Measurements from ENCODE around the gene LRFN2.

Gene LRFN2

DNA sequence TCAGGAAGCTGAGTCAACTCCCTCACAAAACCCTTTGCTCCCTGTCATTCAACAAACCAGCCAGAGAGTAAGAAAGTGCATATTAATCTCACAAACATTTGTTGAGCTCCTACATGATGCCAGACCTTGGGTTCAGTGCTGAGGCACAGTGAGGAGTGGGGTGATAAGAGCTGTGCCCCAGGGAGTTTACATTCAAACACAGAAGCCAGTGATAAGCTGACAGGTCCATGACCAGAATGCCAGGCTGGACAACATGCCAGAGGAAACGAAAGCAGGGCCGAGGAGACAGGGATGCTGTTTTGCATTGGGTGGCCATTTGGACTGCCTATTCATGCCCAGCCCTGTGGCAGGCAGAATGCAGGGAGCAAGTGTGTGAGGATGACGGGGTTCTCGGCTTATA is 76.7 kb downstream of the LRFN2 start:
- no peak for DNase-seq

DNA sequence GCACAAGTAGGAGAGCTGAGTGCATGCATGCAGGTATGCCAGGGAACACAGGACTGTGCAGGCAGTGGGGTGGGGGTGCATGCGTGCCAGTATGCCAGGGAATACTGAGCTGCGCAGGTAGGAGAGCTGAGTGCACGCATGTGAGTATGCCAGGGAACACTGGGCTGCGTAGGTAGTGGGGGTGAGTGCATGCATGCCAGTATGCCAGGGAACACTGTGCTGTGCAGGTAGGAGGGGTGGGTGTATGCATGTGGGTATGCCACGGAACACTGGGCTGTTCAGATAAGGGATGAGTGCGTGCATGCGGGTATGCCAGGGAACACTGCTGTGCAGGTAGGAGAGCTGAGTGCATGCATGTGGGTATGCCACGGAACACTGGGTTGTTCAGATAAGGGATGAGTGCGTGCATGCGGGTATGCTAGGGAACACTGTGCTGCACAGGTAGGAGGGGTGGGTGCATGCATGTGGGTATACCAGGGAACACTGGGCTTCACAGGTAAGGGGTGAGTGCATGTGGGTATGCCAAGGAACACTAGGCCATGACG is 77.4 kb downstream of the LRFN2 start:
- no peak for DNase-seq

DNA sequence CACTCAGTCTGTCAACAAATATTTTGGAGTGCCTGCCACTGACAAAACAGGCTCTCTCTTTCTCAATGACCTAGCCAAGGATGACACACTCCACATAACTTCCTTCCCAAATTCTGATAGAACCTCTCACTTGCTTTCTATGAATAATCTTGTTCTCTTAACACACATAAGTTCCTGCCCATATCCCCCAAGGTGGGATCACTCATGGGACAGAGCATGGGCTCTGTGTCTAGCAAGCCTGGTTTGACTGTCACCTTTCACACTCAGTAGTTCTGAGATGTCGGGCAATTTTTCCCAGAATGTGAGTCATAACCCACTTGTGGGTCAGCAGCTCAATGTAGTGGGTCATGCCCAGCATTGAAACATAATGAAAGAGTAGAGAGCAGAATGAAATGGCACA is 78.1 kb downstream of the LRFN2 start:
- no peak for DNase-seq

DNA sequence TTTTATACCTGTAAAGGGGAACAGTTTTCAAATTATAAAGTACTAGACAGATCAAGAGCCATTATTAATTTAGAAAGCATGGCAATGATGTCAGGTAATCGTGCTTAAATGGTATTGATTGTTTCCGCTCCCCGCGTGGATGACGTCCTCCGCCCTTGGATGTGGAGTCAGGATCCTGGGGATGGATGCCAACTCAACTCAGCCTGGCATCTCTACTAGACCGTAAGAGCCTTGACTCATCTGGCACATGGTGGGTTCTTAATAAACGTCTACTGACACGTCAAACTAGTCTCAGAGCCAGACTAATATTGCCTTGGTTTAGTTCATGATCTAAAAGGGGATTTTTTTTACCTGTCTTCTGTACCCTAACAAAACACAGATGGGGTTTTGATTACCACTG is 80.2 kb downstream of the LRFN2 start:
- DNase-seq: no peak

DNA sequence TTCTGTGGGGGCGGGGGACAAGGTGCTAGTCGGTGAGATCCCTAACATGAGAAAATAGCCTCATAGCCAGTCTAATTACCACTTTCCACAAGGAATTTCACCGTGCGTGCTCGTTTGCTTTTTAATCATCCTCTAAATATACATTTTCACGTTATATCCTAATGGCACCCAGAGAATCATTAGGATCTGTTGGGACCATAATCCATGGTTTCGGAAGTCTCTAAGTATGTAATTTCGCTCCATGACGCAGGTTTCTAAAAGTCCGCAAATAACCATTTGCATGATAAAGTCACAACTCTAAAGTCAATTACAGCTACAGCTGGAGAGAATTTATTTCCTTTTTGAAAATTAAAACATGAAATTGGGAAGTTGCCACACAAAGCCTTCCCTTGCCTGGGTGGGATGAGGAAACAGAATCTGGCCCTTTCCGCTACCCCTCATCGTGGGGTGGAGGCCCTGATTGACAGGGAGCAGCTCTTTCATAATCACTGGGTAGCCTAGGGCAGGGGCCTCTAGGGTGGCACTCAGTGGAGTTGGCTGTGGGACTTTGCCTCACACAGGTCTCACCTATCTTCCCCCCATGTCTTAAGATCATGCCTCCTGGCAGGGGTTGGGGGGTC is 81.9 kb downstream of the LRFN2 start:
- no peak for DNase-seq

DNA sequence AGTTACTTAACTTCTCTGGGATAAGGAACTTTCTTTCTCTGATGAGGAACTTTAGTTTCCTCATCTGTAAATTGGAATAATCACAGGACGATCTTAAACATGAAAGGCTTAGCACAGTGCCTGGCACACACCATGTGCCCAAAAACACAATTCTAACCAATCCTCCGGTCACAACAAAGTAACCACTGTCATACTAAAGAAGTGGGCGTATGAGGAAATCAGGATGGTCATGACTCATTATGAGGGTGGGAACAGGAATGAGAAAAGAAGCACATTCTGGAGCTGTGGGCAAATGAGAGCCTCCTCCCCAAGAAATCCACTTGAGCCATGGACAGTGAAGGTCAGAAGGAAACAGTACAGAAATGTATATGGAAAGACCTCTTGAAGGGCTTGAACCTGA is 82.9 kb downstream of the LRFN2 start:
- DNase-seq: no peak

DNA sequence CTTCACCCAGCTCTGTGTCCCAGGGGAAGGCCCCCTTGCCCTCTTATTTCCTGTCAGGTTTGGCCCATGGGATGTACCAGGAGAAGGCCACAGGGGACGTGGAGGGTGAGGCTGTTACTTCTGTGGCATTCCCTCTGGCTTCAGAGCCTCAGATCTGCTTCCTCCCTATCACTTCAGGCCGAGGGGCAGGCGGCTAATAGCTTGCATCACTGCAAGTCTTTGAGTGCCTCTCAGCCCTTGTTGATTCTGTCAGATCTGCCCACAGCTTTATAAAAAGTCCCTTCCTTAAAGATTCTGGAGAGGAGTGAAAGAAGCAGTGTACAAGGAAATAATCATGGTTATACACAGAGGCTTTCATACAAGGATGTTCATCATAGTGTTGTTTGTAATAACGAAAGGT is 86.9 kb downstream of the LRFN2 start:
- no peak for DNase-seq

DNA sequence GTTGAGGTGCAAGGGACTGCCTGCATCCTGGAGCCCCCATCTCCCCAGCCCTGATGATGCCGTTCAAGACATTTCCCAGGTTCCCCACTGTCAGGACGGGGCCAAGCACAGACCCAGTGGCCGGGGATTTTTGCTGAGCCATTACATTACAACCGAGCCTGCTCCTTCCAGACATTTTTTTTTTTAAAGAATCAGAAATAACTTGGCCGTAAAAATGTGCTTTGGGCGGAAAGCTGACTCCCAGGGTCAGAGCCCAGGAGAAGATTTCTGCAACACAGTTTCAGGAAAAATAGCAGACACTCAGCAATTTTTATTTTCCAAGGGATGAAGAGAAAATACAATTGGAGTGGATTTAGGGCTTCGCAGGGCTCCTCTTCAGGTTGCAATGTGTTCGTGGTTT is 87.9 kb downstream of the LRFN2 start:
- no peak for DNase-seq

DNA sequence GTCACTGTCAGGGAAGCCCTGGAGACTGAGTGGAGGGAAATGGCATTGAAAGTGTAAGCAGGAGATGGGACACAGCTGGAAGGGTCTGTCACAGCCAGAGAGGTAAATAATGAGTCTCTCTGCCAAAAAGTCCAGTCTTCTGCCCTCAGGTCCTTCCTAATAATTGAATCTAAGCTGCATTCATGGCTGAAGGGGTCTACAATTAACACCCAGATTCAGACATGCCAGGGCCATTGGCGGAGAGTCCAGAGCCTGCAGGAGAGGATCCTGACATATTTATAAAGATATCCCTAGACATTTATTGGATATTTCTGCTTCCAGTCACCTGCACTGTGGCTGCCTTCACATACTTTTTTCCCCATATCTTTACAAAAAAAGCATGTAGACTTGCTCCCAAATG is 89.0 kb downstream of the LRFN2 start:
- DNase-seq: no peak

DNA sequence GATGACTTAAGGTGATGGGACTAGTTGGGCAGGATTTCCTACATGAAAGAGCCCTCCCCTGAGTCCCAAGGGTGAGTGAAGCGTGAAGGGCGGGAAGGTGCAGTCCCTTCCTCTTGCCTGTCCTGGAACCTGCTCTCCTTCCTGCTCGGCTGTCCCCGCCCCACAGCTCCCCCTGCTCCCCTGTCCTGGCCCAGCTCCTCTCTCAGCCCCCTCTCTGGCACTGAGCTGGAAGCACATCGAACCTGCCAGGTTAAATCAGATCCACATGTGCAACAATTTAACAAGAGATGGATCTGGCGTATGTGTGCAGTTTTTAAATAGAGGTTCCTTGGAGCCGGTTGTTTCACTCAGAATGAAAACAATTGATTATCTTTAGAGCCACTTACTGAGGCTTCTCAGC is 95.0 kb downstream of the LRFN2 start:
- no peak for DNase-seq

DNA sequence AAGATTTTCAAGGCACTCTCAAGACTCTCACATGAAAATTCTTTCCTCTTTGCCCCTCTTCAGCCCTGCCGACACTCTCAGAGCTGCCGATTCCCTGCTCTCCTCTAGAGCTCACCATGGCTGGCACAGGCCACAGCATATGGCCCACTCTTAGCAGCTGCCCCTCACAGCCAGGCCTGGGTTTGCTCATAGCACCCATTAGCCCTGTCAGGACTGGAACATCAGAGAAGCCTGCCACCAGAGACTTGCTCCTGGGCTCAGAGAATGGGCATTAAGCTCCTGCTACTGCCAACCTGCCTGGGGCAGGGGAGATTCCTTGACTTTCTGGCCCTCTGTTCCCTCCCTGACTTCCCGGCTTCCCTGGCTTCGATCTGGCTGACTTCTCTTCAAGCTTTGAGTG is 96.7 kb downstream of the LRFN2 start:
- no peak for DNase-seq

DNA sequence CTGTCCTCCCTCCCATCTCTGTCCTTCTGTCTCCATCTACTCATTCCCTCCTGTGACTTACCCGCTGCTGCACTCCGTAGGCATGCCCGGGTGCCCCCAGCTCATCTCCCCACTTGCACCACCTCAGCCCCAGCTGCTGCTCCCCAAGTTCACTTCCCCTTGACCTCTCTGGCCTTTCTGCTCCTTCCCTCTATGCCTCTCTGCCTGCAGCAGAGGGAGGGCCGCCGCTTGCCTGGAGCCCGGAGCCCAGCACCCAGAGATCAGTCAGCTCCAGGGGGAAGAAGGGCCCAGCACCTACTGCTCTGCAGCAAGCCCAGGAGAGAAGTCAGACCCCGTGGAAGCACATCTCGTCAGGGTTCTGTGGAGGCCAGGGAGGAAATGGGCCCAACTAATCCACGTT is 97.4 kb downstream of the LRFN2 start:
- no peak for DNase-seq

DNA sequence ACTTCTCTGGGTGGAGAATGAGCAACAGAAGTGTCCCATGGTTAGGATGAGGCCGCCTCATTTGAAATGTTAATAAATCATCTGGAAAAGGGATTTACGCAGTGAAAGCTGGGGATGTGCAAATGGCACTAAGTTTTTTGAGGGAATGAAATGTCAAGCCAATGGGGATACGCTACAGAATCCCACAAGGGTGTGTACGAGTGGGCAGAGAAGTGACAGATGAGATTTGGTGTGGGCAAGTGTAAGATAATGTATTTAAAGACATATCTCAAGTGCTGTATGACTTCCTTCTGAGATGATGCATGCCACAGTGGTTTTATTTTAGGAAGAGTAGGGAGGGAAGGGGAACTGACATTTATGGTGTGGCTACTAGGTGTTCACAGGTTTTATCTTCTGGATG is 100.6 kb downstream of the LRFN2 start:
- no peak for DNase-seq

DNA sequence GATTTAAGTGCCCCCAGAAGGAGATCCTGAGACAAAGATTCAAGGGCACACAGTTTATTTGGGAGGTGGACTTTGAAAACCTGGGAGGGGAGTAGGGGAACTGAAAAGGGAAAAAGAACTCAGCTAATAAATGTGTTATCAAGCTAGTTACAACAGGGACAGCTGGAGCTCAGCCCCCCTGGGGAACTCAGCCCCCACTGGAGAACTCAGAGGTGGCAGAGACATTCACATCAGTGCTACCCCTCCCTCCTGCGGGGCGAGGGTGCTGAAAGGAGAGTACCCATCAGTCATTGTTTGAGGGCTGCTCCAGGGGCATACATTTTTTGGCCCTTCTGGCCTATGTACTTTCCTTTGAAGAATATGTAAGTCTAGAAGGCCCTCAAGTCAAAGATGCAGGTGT is 101.4 kb downstream of the LRFN2 start:
- DNase-seq: no peak

DNA sequence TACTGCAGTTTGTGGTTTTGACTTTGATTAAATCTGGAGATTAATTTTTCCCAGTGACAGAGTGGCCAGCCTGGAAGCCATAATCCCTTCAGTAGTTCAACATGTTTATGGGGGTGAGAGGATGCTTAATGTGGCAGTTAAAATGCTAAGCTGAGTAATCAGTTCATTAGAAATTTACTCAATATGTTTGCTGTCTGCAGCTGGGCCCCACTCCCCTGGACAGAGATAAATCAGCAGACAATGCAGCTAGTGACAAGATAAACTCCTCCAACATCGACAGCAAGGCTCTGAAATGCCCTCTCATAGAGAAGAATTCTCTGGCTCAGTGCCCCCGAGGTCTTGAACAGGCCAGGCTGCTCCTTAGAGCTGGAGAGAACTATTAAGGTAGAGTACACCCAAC is 101.9 kb downstream of the LRFN2 start:
- no peak for DNase-seq

DNA sequence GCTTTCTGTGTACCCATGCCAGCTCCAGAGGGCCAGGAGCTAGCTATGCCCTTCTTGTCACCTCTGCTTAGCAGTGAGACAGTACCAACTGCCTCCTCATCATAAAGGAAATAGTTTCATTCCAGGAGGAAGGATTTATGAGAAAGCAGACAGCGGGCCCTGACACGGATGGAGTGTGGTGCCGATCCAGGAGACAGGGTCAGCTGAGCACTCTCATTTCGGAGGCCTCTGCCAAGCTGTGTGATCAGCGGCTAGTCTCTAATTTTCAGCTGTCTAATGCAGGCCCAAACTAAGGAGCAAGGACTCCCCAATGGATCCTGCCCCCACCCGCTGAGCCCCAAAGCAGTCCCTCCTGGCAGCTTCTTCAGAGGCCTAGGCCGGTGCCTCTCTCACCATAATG is 103.1 kb downstream of the LRFN2 start:
- DNase-seq: no peak

DNA sequence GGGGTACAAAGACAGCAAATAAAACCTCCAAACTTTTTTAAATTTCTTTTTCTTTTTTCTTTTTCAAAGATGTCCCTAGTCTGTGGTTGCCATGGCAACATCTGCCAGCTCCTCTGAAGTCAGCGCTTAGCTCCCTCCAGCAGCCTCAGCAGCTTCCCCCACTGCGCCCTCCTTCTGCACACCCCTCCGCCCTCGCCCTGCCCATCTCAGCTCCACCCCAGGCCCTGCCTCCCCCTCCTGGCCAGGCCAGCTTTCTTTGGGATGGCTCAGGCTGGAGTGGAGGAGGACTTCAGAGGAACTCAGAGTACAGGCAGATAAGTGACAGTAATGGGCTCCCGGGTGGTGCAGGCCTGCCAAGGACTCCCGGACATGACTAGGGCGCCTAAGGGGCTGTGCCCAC is 104.6 kb downstream of the LRFN2 start:
- DNase-seq: no peak

DNA sequence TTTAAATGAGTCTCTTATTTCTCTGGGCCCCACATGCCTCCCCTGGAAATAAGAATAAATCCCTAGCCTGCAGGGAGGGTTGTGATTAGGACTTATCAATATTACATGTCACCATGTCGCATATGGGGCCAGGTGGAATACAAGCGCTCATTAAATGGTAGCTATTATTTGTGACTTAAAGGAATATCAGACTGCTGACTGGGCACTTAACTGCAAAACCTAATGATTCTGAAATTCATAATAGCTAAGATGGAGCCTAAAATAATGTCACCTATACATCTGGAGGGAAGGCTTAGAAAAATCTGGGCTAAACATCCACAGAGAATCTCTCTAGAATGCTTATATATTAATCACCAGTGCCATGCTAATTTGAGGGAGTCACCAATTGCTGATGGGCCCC is 106.5 kb downstream of the LRFN2 start:
- no peak for DNase-seq

DNA sequence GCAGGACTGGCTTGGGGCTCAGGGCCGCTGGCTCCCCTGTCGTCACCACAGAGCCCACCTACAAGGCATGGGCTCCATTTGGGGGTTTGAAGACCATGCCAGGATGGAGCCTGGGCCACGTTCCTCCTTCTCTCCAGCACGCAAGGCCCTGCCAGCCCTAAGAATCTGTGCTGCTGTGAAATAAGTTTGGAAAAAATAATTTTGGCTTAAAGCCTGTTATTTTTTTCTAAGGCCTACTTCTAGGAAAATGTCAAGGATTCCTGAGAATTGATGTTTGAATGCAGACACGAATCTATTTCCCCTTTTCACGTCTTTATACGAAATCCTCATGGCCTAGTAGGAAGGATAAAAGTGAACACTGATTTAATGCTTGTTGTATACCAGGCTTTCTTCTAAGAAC is 107.5 kb downstream of the LRFN2 start:
- DNase-seq: no peak

DNA sequence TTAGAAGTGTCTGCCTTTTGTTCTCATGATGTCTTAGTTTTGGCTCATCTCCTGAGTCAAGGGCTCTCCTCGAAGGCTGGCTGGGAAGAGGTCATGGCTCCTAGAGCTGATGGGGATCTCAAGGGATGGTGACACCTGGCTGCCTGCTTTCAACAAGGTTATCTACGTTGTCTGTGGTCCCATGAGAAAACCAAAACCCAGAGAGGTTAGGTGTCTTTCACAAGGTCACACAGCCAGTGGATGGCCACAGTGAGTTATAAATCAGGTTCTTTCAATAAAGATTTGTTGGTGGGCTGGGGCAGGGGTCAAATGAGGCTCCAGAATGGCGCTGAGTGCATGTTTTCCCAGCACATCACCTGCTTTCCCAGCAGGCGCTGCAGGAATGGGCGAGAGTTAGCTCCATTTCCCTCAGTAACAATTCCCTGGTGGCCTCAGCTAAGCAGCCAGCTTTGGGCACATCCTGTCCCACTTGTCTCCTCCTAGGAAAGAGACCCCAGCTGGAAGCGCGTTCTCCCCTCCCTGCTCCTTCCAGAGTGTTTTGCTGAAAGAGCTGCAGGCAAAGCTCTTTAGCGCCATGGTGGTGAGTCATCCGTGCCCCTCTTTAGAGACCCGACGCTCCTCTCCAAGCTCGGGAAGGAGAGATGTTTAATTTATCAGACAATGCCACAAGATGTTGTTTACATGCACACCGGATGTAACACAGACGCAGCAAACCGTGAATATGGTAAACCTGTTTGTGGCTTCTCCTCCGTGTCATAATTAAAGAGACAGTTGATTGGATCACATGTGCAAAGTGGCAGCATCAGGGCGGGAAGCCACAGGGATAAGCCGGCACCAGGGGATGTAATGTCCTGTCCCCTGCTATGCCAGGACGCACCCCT is 109.7 kb downstream of the LRFN2 start:
- peak; percentile 65 for DNase-seq

DNA sequence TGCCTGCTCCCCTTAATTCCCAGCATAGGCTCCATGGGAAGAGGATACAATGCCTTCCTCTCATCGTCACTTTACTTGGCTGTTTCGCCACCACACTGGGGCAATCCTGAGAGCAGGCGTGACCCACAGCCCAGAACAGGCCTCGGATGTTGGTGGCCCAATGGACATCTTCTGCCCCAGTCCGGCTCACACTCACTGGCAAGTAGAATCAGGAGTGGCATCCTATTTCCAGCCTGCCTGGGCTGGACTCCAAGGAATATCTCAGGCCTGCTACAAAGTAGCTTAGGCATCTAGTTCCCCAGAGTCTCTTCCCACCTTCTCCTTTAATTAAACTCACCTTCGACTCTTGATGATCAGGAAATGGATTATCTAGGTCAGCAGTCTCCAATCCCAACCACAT is 110.5 kb downstream of the LRFN2 start:
- DNase-seq: no peak

DNA sequence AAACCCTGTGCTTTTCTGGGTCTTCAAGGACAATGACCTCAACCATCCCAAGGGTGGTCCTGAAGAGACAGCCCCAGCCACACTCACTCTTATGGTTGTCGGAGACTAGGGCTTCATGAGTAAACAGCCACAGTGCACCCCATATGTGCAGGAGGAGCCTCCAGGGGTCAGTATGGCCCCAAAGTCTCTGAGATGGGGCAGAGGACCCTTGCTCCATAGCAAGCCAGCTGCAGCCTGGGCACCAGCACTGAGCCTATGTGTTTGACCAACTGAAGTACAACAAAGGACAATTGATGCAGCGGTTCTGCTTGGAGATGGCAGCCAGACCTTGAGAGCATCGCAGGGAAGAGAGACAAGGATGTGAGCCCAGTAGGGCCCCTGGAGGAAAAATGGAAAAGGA is 112.2 kb downstream of the LRFN2 start:
- no peak for DNase-seq

DNA sequence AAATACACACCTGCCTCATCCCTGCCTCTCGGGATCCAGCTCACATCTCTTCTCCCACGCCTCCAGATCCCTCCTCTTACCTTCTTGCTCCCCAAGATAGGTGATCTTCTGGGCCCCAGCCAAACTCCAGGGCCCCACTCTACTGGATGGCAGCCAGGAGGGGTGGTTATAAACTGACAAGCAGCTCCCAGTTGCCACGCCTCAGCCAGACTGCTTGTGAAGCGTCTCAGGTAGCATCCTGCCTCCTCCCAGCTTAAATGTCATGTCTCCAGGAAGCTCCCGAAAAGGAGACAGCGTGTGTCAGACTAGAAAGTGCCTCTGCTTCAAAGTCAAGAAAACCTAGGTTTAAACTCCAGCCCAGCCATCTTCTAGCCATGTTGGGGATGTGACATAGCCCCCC is 114.1 kb downstream of the LRFN2 start:
- DNase-seq: no peak

DNA sequence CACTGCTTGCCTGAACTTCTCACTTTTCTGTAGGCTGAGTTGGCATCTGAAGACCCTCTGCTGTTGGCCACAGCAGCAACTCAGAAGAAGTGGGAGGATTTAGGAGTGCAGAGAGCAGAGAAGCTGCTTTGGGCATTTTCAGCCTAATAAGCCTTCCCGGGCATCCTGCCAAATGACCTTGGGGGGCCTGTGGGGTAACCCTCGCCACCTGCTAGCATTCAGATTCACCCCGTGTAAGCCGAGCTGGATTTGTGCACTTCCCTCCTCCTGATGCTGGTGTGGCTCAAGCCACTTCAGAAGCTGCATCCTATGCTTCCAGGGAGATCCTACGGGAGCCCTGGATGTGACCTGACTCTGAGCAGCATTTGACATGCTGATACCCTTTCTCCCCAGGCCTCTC is 114.8 kb downstream of the LRFN2 start:
- no peak for DNase-seq

DNA sequence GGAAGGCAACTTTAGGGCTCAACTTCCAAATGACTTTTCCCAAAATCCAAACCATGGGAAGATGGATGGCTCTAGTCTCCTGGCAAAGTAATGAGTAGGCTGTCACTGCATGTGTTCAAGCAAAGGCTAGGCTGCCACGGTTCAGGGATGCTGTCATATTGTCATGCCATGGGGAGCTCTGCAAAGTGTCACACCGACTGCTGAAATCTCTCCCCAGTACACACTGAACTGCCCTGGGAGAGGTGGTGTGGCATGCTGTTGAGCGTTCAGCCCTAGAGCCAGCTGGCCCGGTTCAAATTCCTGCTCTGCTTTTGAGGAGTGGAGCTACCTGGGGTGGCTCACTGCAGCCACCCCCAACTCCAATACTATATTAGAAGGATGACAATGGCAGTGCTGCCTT is 115.9 kb downstream of the LRFN2 start:
- no peak for DNase-seq
